ENCODE measurements around the gene DDX60.

DDX60 gene

DNA sequence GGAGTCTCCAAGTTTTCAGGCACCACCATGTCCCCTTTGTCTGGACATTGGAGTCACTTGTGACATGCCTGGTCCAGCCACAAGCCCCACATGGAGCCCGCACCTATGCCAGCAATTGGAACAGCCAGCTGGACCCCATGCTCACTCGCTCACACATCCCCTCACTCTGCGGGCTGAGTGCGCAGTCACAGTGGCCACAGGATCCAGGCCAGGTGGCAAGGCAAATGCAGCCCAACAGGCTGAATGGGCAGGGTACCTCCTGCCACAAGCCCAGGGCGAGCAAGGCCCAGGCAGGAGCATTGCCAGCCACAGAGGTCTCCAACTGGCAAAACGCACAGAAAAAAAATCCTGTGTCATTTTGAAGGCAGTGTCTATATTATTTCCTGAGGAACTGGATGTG, 144.2 kb downstream of the DDX60 start:
- Histone ChIP-seq H4K12ac (ENCODE audit: low read depth, low read length) (no peak overlapping the region), H3K4me1 (ENCODE audit: control insufficient read depth in 1 of 2, insufficient read depth in 2 of 2, low read length in 2 of 2) (no peaks in the 10 kb centered on the region), H2BK5ac (ENCODE audit: low read depth, low read length, poor library complexity) (no peak overlapping the region), H3K14ac (ENCODE audit: low read length) (no peak overlapping the region), H3K9ac (ENCODE audit: low read length) (no peak overlapping the region), H4K91ac (ENCODE audit: low read depth, low read length) (no peak overlapping the region), H3K79me2 (ENCODE audit: control insufficient read depth, insufficient read depth, low read length, poor library complexity) (no peaks in the 10 kb centered on the region), H3K4me3 (ENCODE audit: low read depth, low read length) (no peak overlapping the region), H3K9me3 (ENCODE audit: insufficient read depth, low read depth, low read length) (no peaks in the 10 kb centered on the region), H4K8ac (ENCODE audit: low read depth, low read length) (no peak overlapping the region), H2BK120ac (ENCODE audit: insufficient read depth, low read length, poor library complexity) (no peak overlapping the region), H2BK12ac (ENCODE audit: low read length) (no peak overlapping the region), H3K27me3 (ENCODE audit: insufficient read depth, low read length) (no peaks in the 10 kb centered on the region), H2AFZ (ENCODE audit: insufficient read depth, low read length, poor library complexity) (no peak overlapping the region), H3K4me2 (ENCODE audit: low read length) (no peak overlapping the region), H3K79me1 (ENCODE audit: low read length) (no peaks in the 10 kb centered on the region), H3K4ac (ENCODE audit: low read depth, low read length) (no peak overlapping the region), H3K36me3 (ENCODE audit: control insufficient read depth in 1 of 2, insufficient read depth in 2 of 2, low read length in 2 of 2) (no peaks in the 10 kb centered on the region), H3K18ac (ENCODE audit: low read length) (no peak overlapping the region), H2AK5ac (ENCODE audit: low read length) (no peak overlapping the region), H3K23ac (ENCODE audit: low read length) (no peak overlapping the region), H3K27ac (ENCODE audit: low read depth, low read length) (no peak overlapping the region)
- WGBS (ENCODE audit: extremely low coverage, insufficient coverage, insufficient read length), result no CpG with 5 or more reads among the region's 6 CpGs
- DNase-seq, result no peak

DNA sequence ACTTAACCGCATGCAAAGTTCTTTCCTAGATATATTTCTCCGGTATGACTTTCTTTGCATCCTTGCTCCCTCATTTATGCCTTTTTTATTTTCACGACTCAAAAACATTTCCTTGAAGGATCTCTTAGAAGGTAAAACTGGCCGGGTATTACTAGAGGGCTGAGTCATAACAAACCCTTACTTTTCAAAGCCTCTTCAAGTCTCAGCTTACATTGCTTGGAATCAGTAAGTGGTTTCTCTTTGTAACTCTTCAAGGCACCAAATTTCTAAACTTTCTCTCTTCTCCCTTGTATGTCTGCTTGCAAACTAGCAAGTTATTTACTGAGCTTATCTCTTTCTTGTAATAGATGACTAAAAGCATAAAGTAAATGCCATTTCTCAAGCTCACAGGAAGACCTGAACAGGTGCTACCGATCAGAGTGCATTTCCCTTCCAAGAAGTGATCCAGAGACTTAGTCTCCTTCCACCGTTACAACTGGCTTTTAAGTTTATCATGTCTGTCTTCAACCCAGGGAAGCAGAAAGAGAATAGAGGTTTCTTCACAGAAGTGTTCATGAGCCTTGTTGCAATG, 150.8 kb downstream of the DDX60 start:
- Histone ChIP-seq H2BK12ac (ENCODE audit: low read length) (no peak overlapping the region), H3K4ac (ENCODE audit: low read depth, low read length) (no peak overlapping the region), H3K14ac (ENCODE audit: low read length) (no peak overlapping the region), H4K12ac (ENCODE audit: low read depth, low read length) (no peak overlapping the region), H2BK5ac (ENCODE audit: low read depth, low read length, poor library complexity) (no peak overlapping the region), H3K79me1 (ENCODE audit: low read length) (no peaks in the 10 kb centered on the region), H2AFZ (ENCODE audit: insufficient read depth, low read length, poor library complexity) (no peak overlapping the region), H4K91ac (ENCODE audit: low read depth, low read length) (no peak overlapping the region), H2BK120ac (ENCODE audit: insufficient read depth, low read length, poor library complexity) (no peak overlapping the region), H3K23ac (ENCODE audit: low read length) (no peak overlapping the region), H3K9ac (ENCODE audit: low read length) (no peak overlapping the region), H3K79me2 (ENCODE audit: control insufficient read depth, insufficient read depth, low read length, poor library complexity) (no peaks in the 10 kb centered on the region), H3K27me3 (ENCODE audit: insufficient read depth, low read length) (no peaks in the 10 kb centered on the region), H3K4me3 (ENCODE audit: low read depth, low read length) (no peak overlapping the region), H3K4me1 (ENCODE audit: control insufficient read depth in 1 of 2, insufficient read depth in 2 of 2, low read length in 2 of 2) (no peaks in the 10 kb centered on the region), H2AK5ac (ENCODE audit: low read length) (no peak overlapping the region), H3K18ac (ENCODE audit: low read length) (no peak overlapping the region), H3K27ac (ENCODE audit: low read depth, low read length) (no peak overlapping the region), H3K4me2 (ENCODE audit: low read length) (no peak overlapping the region), H4K8ac (ENCODE audit: low read depth, low read length) (no peak overlapping the region), H3K9me3 (ENCODE audit: insufficient read depth, low read depth, low read length) (no peaks in the 10 kb centered on the region), H3K36me3 (ENCODE audit: control insufficient read depth in 1 of 2, insufficient read depth in 2 of 2, low read length in 2 of 2) (no peaks in the 10 kb centered on the region)
- no peak for DNase-seq
- no CpG with 5 or more reads among the region's 6 CpGs for WGBS (ENCODE audit: extremely low coverage, insufficient coverage, insufficient read length)

Measured in trophoblast cell (in vitro differentiated cells and primary cell).